Small intestine (tissue), 7 donors: ENCODE results near the gene KCTD17. TPM values are rescaled to one million over a fixed set of nuclear protein-coding genes. Genes with fewer than 3 reads are reported as not detected.

Experiments used
- DNase-seq, 2 donors: peaks; one replicate each; pipeline versions ENCODE4 v3.0.0 to v3.0.0-alpha.2; 2013
- FAIRE-seq: peaks from 2 replicates; lab custom pipeline; 2012; peaks lifted over from hg19 to GRCh38; lab: Jason Lieb, UNC
- H3K27ac ChIP-seq, 3 donors: one replicate each; pipeline ENCODE4 v1.5.1; 2013; ENCODE audit warnings: low read length in 2 of 3, mild to moderate bottlenecking in 2 of 3, control low read depth in 1 of 3, inconsistent platforms in 1 of 3, low read depth in 1 of 3, moderate library complexity in 1 of 3
- H3K27me3 ChIP-seq, 3 donors: one replicate each; pipeline ENCODE4 v1.6.1; 2013; ENCODE audit warnings: low read length in 3 of 3, inconsistent platforms in 1 of 3; ENCODE audit not compliant: control insufficient read depth in 3 of 3, insufficient read depth in 3 of 3
- H3K36me3 ChIP-seq, 3 donors: one replicate each; pipeline ENCODE4 v1.6.1; 2013; ENCODE audit warnings: low read length in 3 of 3, inconsistent platforms in 1 of 3, low read depth in 1 of 3, mild to moderate bottlenecking in 1 of 3, moderate library complexity in 1 of 3; ENCODE audit not compliant: control insufficient read depth in 3 of 3, insufficient read depth in 2 of 3
- H3K4me1 ChIP-seq, 3 donors: one replicate each; pipeline ENCODE4 v1.6.1; 2013; ENCODE audit warnings: low read length in 2 of 3, inconsistent platforms in 1 of 3, low read depth in 1 of 3, mild to moderate bottlenecking in 1 of 3, moderate library complexity in 1 of 3; ENCODE audit not compliant: control insufficient read depth in 3 of 3, insufficient read depth in 2 of 3
- H3K4me3 ChIP-seq, 3 donors: one replicate each; pipeline ENCODE4 v1.5.1; 2013; ENCODE audit warnings: low read length in 3 of 3, control low read depth in 1 of 3, inconsistent platforms in 1 of 3, low read depth in 1 of 3, mild to moderate bottlenecking in 1 of 3, moderate library complexity in 1 of 3
- H3K9me3 ChIP-seq, 2 donors: one replicate each; pipeline ENCODE4 v1.6.1; 2013; ENCODE audit warnings: low read depth in 1 of 2, low read length in 1 of 2; ENCODE audit not compliant: control insufficient read depth in 2 of 2, insufficient read depth in 1 of 2
- WGBS, 3 donors: extraction: QIAGEN DNeasy Blood & Tissue Kit; methylation state at CpG; one replicate each; pipeline ENCODE4 v1.1.7; 2013; 5-methylcytosine and 5-hydroxymethylcytosine counted together
- polyA plus RNA-seq, 4 donors: library from polyadenylated mRNA; stranded (reverse) in 3 of 4; unstranded in 1 of 4; fragments of 200-250 nt in 3 of 4; fragments of 120-200 nt in 1 of 4; gene quantifications; one replicate each; pipeline versions ENCODE4 v1.2.1 to v1.2.3, GENCODE V29; 2013
- donor health status: healthy with polysubstance abuse.
- donor health status: control.
- donor health status: control.
- donor health status: Bipolar disorder and iron deficiency.
- donor health status: healthy.

Gene KCTD17
- polyA plus RNA-seq, 4 donors = 3.6 to 18.8 (median 10.3) TPM

DNA sequence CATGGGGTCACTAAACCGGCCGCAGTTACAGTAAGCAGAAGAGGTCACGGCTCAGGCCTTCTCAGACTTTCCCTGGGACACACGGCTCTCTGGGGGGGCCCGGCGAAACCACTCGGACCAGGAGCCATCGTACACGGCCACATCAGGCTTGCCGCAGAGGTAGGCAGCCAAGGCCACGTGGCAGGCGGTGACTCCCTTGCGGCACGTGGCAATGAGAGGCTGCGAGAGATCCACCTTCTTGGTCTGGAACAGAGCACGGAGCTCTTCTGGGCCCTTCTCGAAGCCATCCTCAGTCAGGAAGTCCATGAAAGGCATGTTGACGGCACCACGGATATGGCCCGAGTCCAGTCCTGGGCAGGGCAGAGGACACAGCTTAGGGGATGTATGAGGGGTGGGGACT lies 40.6 kb upstream of the KCTD17 start:
- FAIRE-seq (no peak), DNase-seq (peak in 1 of 2 donors; percentile 24)
- no peaks in the 10 kb centered on the region for H3K9me3 ChIP-seq
- 63 to 81% (median 70%) methylated on average over 20 of the region's 20 CpGs for WGBS, 3 donors
- H3K4me3 ChIP-seq = no peak overlapping the region
- H3K27ac ChIP-seq = no peak overlapping the region
- H3K36me3 ChIP-seq = peaks cover 0 to 17% (median 0%) of the 10 kb centered on the region in 3 donors
- no peaks in the 10 kb centered on the region for H3K27me3 ChIP-seq
- H3K4me1 ChIP-seq = peaks cover 0 to 16% (median 0%) of the 10 kb centered on the region in 3 donors

DNA sequence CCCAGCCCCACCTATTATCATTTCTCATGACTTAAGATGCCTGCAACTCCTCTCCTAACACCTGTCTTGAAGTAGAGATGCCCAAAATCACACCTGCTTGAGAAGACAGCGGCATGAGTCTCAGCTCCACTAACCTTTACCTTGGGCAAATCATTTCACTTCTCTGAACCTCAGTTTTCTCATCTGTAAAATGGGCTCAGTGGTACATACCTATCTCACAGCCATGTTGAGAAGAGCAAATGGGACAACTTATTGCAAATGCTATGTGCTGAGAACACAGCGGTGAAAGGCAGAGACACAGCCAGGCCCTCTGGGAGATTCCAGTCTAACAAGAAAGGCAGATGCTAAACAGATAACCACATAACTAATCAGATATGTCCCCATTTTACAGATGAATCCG lies 40.1 kb upstream of the KCTD17 start:
- no peak overlapping the region for H3K4me3 ChIP-seq
- peaks cover 0 to 21% (median 0%) of the 10 kb centered on the region in 3 donors for H3K36me3 ChIP-seq
- 86 to 97% (median 95%) methylated on average over 3 of the region's 3 CpGs for WGBS, 3 donors
- FAIRE-seq (no peak), DNase-seq (no peak)
- peaks cover 0 to 20% (median 0%) of the 10 kb centered on the region in 3 donors for H3K4me1 ChIP-seq
- H3K27me3 ChIP-seq = no peaks in the 10 kb centered on the region
- H3K9me3 ChIP-seq = no peaks in the 10 kb centered on the region
- peak overlapping the region in 1 of 3 donors; percentile 62 for H3K27ac ChIP-seq

DNA sequence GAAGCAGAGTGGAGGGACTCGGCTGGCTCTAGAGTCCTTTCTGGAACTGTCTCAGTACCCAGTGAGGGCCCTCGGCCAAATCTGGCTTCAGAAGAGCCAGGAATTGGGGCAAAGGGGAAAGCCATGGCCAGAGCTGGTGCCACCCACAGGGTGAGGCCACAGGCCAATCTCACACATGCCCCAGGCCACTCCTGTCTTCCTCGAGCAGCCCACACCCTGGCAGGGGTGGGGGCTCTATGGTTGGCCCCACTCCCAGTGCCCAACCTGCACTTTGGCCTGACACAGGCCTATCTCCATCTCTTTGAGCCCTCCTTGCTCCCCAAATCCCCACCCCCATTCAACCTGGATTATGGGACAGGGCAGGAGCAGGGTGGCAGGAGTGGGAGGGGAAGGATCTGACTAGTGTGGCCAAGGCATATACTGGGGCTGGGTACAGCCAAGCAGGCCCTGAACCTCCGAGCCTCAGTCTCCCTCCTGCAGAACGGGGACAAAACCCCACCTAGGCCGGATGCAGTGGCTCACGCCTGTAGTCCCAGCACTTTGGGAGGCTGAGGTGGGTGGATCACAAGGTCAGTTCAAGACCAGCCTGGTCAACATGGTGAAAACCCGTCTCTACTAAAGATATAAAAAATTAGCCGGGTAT lies 39.2 kb upstream of the KCTD17 start:
- Histone ChIP-seq H3K9me3 (no peaks in the 10 kb centered on the region), H3K4me3 (no peak overlapping the region), H3K27me3 (no peaks in the 10 kb centered on the region), H3K36me3 (peaks cover 0 to 31% (median 0%) of the 10 kb centered on the region in 3 donors), H3K27ac (peak overlapping the region in 1 of 3 donors; percentile 62), H3K4me1 (peaks cover 0 to 29% (median 0%) of the 10 kb centered on the region in 3 donors)
- DNase-seq = peak in 1 of 2 donors; percentile 89
- no peak for FAIRE-seq
- WGBS, 3 donors = 38 to 67% (median 46%) methylated on average over 9 of the region's 9 CpGs

DNA sequence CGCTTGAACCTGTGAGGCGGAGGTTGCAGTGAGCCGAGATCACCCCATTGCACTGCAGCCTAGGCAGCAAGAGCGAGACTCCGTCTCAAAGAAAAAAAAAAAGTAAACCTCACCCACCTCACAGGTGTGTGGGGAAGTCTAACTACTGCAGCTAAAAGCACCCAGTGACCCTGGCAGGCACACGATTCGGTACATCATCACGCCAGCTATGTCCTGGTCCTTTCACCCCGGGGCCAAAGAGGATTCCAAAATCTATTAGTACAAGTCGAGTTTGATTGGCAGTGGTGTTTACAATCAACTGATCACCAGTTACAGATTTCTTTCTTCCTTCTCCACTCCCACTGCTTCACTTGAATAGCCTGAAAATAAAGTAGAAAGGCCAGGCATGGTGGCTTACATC lies 38.6 kb upstream of the KCTD17 start:
- Histone ChIP-seq H3K27me3 (no peaks in the 10 kb centered on the region), H3K27ac (peak overlapping the region in 1 of 3 donors; percentile 51), H3K9me3 (no peaks in the 10 kb centered on the region), H3K36me3 (peaks cover 0 to 36% (median 0%) of the 10 kb centered on the region in 3 donors), H3K4me1 (peaks cover 0 to 34% (median 1%) of the 10 kb centered on the region in 3 donors), H3K4me3 (no peak overlapping the region)
- DNase-seq = peak in 1 of 2 donors; percentile 36
- WGBS, 3 donors = 23 to 64% (median 37%) methylated on average over 10 of the region's 10 CpGs
- FAIRE-seq = no peak

DNA sequence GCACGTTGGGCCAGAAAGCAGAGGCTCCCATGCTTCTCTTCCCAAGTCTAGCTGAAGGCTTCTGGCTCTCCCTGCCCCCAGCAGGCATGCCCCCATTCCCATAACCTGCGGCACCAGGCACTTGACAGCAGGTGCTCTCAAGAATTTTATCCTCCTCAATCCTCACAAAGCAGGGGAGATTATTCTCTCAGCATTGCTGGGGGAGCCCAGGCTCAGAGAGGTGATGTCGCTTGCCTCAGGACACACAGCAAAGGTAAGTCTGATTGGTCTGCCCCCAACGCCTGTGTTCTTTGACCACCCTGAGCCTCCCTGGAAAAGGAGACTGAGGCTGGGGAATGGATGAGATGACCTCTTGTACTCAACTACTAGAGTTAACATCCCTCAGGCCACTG lies 37.1 kb upstream of the KCTD17 start:
- WGBS, 3 donors = 70 to 78% (median 76%) methylated on average over 4 of the region's 4 CpGs
- H3K27ac ChIP-seq = peak overlapping the region in 1 of 3 donors; percentile 79
- H3K27me3 ChIP-seq = no peaks in the 10 kb centered on the region
- H3K36me3 ChIP-seq = peaks cover 0 to 42% (median 0%) of the 10 kb centered on the region in 3 donors
- FAIRE-seq = no peak
- no peaks in the 10 kb centered on the region for H3K9me3 ChIP-seq
- DNase-seq = no peak
- peaks cover 0 to 37% (median 7%) of the 10 kb centered on the region in 3 donors for H3K4me1 ChIP-seq
- no peak overlapping the region for H3K4me3 ChIP-seq

DNA sequence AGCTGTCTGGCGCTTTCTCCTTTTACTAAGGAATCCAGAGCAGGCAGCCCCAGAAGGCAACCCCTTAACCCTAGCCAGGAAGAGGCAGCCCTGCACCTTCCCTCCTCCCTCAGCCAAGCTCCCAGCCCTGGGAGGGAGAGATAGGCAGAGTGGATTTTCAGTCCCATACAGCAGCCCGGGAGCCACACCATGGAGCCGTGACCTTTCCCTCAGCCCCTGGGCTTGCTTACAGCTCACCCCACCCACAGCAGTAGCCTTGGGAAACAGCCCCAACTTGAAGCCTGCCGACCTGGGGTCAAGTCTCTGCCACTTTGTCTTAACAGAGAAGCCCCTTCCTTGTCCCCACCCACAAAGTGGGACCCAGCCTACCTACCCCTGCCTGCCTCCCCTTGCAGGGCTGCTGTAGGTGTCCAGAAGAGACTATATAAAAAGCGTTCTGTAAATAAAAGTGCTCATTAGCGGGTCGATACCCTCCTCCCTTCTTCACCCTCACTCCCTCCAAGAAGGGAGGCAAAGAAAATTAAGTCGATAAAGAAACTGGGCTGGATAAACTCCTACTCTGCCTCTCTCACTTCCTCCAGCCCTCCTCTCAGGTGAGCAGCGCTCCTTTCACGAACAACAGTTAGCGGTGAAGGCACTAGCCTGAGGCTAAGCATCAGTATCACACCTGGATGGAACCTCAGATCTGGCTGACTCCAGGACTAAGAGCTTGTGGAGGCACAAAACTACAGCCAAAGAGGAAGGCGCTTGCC lies 36.5 kb upstream of the KCTD17 start:
- no peaks in the 10 kb centered on the region for H3K9me3 ChIP-seq
- no peaks in the 10 kb centered on the region for H3K27me3 ChIP-seq
- H3K36me3 ChIP-seq = peaks cover 0 to 42% (median 0%) of the 10 kb centered on the region in 3 donors
- H3K4me3 ChIP-seq = no peak overlapping the region
- H3K27ac ChIP-seq = peak overlapping the region; percentile 25 to 79 (median 42)
- H3K4me1 ChIP-seq = peaks cover 0 to 37% (median 7%) of the 10 kb centered on the region in 3 donors
- DNase-seq = peak in 1 of 2 donors; percentile 49
- 20 to 58% (median 33%) methylated on average over 11 to 12 of the region's 12 CpGs for WGBS, 3 donors
- FAIRE-seq = no peak

DNA sequence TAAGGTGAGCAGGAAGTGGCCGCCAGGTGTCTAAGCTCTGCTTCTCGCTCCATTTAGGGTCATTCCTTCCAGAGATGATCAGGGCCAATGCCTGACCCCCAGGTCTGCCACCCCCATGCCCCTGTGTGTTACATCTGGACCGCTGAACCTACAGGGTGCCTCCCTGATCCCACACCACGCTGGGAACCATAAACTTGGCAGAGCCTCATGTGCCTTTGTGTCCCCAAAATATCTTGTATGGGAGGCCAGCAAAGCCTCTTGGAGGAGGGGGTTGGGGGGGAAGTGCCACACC lies 36.0 kb upstream of the KCTD17 start:
- Histone ChIP-seq H3K27me3 (no peaks in the 10 kb centered on the region), H3K9me3 (no peaks in the 10 kb centered on the region), H3K4me3 (no peak overlapping the region), H3K27ac (peak overlapping the region; percentile 25 to 79 (median 42)), H3K4me1 (peaks cover 0 to 41% (median 7%) of the 10 kb centered on the region in 3 donors), H3K36me3 (peaks cover 0 to 39% (median 0%) of the 10 kb centered on the region in 3 donors)
- 16 to 65% (median 49%) methylated on average over 4 of the region's 4 CpGs for WGBS, 3 donors
- FAIRE-seq (no peak), DNase-seq (no peak)

DNA sequence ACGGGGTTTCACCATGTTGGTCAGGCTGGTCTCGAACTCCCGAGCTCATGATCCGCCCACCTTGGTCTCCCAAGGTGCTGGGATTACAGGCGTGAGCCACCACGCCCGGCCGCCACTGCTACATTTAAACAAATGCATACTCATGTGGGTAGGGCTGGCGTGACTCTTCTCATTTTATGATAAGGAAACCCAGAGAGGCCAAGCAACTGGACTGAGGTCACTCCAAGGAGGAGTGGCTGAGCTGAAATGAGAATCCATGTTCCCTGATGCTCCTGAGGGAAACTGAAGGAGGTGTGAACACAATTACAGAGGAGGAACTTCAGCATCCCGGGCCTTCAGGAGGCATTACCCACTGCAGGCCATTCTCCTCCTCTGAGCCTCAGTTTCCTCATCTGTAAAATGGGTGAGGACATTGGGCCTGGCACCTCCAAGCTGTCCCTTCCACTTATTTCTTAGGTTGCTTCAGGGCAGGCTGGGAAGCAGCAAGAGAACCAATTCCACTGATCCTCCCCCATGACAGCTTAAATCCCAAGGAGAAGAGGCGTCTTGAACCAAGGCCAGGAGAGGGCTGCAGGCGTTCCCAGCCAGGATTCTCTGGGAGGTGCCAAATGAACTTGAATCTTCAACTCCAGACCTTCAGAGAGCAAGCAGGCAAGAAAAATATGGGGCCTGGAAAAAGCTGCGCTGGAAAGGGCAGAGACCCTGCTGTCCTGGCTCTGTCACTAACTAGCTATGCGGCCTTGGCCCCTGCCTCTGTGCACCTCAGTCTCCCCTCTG lies 35.2 kb upstream of the KCTD17 start:
- WGBS, 3 donors = 42 to 69% (median 62%) methylated on average over 14 of the region's 14 CpGs
- peaks cover 0 to 36% (median 0%) of the 10 kb centered on the region in 3 donors for H3K36me3 ChIP-seq
- H3K4me1 ChIP-seq = peaks cover 0 to 46% (median 7%) of the 10 kb centered on the region in 3 donors
- no peaks in the 10 kb centered on the region for H3K9me3 ChIP-seq
- DNase-seq (peak; percentile 43 to 93), FAIRE-seq (no peak)
- H3K4me3 ChIP-seq = peak overlapping the region in 1 of 3 donors; percentile 88
- H3K27ac ChIP-seq = peak overlapping the region; percentile 19 to 98 (median 79)
- H3K27me3 ChIP-seq = no peaks in the 10 kb centered on the region
